Measurements from ENCODE around the gene IFNL1. TPM values are rescaled to one million over a fixed set of nuclear protein-coding genes. Genes with fewer than 3 reads are reported as not detected.
"Not testable (repeated sequence)": the region's sequence is repeated elsewhere in the genome, so short reads cannot be mapped to it uniquely, and the experiment has no call there.

The IFNL1 gene
- polyA plus RNA-seq (ENCODE audit: insufficient read length): not detected

DNA sequence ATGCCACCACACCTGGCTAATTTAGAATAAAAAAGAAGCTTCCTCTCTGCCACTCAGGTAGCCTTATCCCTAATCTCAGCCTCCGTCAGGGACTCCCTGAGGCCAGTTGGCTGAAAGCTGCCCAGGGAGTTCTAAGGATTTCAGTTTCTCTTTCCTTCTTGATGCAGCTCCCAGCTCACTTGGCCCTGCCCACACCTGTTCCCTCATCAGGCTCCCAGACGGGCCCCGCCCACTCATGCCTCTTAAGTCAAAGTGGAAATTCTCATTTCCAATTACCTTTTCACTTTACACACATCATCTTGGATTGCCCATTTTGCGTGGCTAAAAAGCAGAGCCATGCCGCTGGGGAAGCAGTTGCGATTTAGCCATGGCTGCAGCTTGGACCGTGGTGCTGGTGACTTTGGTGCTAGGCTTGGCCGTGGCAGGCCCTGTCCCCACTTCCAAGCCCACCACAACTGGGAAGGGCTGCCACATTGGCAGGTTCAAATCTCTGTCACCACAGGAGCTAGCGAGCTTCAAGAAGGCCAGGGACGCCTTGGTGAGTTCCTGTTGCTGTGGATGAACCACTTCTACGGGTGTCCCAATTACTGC, at the start of gene IFNL1:
TSS of gene IFNL1 (plus strand) at position 353 of the 591 bp plus-strand sequence. CDS start at position 368, 15 bp downstream.
- no peak for DNase-seq (ENCODE audit: low read depth)

GRCh38 chr19:39246951-39247669, 49.1 kb upstream of the IFNL1 start:
- no peak for DNase-seq (ENCODE audit: low read depth)

DNA sequence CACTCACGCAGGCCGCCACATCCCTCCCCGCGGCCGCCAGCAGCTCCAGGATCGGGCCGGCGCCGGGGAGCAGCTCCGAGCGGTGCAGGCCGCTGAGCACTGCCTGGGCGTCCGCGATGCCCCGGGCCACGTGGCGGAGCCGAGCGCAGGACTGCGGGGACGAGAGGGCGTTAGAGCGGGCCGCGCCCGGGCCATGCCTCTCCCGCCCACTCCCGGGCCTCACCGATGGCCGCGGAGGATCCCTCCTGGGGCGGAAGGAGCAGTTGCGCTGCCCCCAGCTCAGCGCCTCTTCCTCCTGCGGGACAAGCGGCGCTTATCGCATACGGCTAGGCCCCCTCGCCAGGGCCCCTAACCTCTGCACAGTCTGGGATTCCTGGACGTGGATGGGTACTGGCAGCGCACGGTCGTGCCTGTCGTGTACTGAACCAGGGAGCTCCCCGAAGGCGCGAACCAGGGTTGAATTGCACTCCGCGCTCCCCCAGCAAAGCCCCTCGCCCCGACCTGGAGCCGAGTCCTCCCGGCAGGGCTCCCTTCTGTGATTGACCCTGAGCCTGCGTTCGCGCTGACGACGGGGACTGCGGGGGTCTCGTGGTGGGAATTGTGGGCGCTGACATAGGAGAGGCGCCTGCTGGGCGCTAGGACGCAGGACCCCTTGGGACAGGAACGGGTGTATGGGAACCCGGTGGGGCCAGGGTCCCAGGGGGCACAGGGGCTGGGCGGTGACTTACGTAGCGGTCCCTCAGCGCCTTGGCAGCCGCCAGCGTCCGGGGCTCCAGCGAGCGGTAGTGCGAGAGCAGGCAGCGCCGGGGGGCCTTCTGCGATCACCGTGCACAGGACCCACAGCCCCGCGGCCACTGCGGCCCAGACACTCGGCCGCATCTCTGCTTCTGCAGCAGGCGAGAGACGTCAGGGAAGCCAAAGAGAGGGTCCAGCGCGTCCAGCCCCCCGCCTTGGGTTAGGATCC, 48.2 kb upstream of the IFNL1 start:
- no peak for DNase-seq (ENCODE audit: low read depth)

- DNase-seq (ENCODE audit: low read depth): no peak
Measured at GRCh38 chr19:39248806-39249205, 47.4 kb upstream of the IFNL1 start, which contains the start of gene IFNL4. IFNL4 (minus strand) TSS chr19:39248856.

DNA sequence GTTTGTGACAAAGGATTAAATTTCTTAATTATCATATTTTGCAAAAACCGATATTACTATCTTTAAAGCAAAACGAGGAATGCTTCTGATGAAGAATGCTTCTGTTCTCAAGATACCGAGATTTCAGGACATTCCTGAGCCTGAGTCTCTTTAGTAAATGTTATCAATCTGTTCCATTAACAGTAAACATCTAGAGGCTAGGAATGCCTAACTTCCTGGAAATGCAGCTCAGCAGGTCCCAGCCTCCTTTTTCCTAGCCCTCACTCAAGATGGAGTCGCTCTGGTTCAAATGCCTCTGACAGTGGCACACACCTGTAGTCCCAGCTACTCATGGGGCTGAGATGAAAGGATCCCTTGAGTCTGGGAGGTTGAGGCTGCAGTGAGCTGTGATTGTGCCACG, 45.1 kb upstream of the IFNL1 start:
- no peak for DNase-seq (ENCODE audit: low read depth)

DNA sequence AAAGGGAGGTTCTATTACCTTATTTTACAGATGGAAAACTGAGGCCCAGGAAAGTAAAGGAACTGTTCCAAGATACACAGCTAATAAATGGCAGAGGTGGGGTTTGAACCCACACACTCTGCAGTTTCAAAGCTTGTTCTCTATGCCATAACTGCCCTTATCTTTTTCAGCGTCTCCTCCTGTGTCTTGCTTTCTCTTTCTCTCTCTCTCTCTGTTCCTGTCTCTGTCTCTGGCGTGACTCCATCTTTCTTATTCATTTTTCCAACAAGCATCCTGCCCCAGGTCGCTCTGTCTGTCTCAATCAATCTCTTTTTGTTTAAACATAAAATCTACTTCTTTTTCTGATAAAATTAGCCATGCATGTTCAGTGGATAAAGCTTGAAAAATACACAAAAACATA, 44.4 kb upstream of the IFNL1 start:
- DNase-seq (ENCODE audit: low read depth): no peak

DNA sequence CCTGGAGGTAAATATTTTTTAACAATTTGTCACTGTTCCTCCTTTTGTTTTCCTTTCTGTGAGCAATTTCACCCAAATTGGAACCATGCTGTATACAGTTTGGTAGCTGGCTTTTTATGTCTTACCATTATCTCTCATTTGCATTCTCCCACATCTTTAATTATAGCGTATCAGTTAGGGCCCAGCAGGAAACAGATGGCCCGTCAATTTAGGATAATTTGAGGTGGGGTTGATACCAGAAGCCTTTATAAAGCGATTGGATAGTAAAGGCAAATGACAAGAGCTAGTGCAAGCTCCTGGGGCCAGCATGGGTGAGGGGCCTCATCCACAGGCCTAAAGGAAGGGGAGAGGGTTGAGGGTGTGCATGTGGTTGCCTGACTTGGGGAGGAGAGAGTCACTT, 43.7 kb upstream of the IFNL1 start:
- no peak for DNase-seq (ENCODE audit: low read depth)

DNA sequence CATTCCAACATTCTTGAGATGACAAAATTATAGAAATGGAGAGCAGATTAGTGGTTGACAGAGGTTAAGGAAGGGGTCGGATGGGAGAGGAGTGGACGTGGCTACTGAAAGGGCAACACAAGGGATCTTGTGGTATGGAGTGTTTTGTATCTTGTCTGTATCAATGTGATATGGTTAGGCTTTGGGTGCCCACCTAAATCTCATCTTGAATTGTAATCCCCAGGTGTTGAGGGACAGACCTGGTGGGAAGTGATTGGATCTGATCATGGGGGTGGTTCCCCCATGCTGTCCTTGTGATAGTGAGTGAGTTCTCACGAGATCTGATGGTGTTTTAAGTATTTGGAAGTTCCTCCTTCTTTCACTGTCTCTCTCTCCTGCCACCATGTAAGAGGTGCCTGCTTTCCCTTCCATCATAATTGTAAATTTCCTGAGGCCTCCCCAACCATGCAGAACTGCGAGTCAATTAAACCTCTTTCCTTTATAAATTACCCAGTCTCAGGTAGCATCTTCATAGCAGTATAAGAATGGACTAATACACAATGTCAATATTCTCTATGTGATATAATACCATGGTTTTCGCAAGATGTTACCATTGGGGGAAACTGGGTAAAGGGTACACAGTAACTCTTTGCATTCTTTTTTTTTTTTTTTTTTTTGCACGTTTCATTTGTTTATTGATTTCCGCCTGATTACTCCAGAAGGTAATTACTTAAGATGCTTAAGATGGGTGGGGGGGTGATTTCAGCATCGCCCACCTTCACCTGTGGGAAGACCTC, 42.6 kb upstream of the IFNL1 start:
- no peak for DNase-seq (ENCODE audit: low read depth)

DNA sequence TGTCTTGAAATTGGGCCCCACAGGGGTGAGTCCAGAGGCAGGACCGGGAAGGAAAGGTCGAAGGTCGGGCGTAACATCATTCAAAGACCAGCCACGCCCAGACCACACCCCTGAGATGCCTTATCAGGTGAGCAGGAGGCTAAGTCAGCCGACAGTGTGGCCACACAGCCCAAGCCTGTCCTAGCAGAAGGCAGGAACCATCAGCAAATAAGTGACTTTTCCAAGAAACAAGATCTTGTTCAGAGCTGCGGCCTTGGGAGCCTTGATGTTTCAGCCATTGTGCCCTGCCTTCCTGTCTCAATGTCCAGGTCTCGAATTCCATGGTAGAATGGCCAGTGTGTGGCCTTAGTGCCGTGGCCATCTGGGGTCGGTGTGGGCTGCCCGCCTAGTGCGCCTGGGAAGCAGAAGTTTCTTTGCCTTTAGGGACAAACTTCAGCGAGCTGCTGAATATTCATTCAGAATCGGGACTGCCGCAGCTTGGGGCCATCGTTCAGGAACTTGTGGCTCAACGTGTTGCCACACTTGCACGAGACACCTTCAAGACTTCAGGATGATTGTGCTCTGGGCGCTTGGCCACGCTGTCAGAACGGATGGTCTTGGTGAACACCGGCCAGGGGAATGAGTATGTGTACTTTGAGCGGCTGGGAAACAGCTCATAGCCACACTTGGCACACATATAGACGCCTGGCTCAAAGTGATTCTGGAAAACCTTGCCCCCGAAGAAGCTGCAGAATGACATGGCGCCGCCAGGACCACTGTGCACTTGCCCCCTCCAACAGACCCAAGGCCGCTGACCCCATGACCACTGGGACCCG, 41.5 kb upstream of the IFNL1 start:
- DNase-seq (ENCODE audit: low read depth): no peak

DNA sequence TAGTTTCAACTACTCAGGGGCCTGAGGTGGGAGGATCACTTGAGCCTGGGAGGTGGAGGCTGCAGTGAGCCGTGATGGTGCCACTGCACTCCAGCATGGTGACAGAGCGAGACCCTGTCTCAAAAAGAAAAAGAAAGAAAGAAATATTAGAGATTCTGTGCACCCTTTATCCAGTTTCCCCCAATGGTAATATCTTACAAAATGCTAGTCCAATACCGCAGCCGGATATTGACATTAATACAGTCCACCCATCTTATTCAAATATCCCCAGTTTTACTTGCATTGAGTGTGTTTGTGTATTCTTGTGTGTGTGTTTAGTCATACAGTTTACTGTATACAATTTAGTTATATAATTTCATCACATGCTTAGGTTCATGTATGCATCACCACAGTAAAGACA, 39.0 kb upstream of the IFNL1 start:
- no peak for DNase-seq (ENCODE audit: low read depth)

DNA sequence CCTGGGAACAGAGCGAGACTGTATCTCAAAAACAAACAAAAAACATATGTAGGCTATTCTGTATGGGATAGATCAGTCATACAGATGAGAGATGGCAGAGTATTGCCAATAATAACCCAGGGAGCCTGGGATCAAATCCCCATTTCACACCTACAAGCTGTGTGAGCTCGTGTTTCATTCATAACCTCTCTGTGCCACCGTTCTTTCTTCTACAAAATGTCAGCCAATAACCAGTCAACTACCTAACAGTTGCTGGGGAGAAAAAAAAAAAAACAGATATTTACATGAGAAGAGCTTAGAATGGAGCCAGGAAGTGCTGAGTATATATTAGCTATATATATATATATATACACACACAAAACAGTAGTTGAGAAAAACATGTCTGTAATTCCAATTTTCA, 34.5 kb upstream of the IFNL1 start:
- no peak for DNase-seq (ENCODE audit: low read depth)

DNA sequence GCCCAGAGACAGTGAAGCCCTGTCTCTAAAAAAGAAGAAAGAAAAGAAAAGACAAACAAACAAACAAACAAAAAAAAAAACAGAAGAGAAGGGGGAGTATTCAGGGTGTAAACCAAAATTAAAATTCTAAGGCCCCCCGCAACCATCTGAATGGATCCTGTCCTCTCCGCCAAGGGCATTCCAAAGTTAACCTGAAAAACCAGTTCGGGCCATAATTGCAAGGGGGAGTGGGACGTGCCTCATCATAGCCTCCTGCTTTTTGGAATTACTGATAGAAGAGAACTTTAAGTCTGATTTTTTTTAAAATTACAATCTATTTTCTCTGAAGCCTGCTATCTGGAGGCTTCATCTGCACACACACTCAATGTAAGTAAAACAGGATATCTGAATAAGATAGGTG, 33.7 kb upstream of the IFNL1 start:
- no peak for DNase-seq (ENCODE audit: low read depth)

- no peak for DNase-seq (ENCODE audit: low read depth)
Measured at GRCh38 chr19:39263912-39264305, 32.3 kb upstream of the IFNL1 start.

- no peak for DNase-seq (ENCODE audit: low read depth)
Measured at GRCh38 chr19:39264306-39265290, 31.6 kb upstream of the IFNL1 start.

GRCh38 chr19:39265321-39265916, 30.8 kb upstream of the IFNL1 start:
- DNase-seq (ENCODE audit: low read depth): no peak

DNA sequence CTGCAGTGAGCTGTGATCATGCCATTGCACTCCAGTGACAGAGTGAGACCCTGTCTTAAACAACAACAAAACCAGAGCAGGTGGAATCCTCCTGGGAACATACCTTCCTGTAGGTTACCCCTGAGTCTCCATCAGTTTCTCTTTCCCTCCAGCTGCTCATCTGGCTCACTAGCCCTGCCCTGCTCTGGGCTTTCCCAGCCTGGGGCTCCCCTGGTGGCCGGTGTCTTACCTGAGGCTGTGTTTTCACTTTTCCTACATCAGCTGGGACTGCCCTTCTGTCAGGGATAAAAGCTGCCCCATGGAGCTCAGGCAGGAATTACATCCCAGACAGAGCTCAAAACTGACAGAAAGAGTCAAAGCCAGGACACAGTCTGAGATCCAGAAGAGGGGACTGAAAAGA, 28.1 kb upstream of the IFNL1 start, which contains the start of gene IFNL2:
TSS of gene IFNL2 (plus strand) at position 312 of the 400 bp plus-strand sequence. CDS start 173 bp downstream, outside the sequence.
- not testable (repeated sequence) for DNase-seq (ENCODE audit: low read depth)

DNA sequence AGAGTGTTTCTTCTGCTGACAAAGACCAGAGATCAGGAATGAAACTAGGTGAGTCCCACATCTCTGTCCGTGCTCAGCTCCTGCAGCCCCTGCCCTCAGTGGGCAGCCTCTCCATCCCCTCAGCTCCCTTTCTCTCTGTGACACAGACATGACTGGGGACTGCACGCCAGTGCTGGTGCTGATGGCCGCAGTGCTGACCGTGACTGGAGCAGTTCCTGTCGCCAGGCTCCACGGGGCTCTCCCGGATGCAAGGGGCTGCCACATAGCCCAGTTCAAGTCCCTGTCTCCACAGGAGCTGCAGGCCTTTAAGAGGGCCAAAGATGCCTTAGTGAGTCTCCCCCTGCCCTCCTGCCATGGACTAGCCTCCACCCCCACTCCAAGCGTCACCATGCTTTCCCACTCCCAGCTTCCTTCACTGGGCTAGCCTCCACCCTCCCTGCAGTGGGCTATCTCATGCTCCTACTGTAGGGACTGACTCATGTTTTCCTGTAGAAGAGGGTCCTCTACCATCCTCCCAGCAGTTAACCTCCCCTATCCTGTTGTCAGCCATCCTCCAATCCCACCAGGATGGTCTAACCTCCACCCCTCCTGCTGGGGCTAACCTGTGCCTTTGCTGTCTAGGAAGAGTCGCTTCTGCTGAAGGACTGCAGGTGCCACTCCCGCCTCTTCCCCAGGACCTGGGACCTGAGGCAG, 27.5 kb upstream of the IFNL1 start:
- DNase-seq (ENCODE audit: low read depth): not testable (repeated sequence)

GRCh38 chr19:39269369-39269768, 26.8 kb upstream of the IFNL1 start:
- DNase-seq (ENCODE audit: low read depth): not testable (repeated sequence)

Data from forelimb muscle (tissue), 1 donor.